Esophagus mucosa (tissue), 1 donor: ENCODE results near the gene LRP11. TPM values are rescaled to one million over a fixed set of nuclear protein-coding genes. Genes with fewer than 3 reads are reported as not detected.
"Not testable (repeated sequence)": the region's sequence is repeated elsewhere in the genome, so short reads cannot be mapped to it uniquely, and the experiment has no call there.

Source experiments
- ATAC-seq: fragments of 200-7000 bp; cut with Tn5 transposase; one replicate; pipeline ENCODE4 v1.9.1; 2020
- total RNA-seq: library from RNA; stranded (reverse); gene quantifications from one replicate; pipeline ENCODE4 v1.2.4, GENCODE V29; 2023
- donor health status: DM: yes; HTN: yes; CAD: no.

The LRP11 gene
- total RNA-seq, 1 donor from 2014 or later: 41.8 TPM

DNA sequence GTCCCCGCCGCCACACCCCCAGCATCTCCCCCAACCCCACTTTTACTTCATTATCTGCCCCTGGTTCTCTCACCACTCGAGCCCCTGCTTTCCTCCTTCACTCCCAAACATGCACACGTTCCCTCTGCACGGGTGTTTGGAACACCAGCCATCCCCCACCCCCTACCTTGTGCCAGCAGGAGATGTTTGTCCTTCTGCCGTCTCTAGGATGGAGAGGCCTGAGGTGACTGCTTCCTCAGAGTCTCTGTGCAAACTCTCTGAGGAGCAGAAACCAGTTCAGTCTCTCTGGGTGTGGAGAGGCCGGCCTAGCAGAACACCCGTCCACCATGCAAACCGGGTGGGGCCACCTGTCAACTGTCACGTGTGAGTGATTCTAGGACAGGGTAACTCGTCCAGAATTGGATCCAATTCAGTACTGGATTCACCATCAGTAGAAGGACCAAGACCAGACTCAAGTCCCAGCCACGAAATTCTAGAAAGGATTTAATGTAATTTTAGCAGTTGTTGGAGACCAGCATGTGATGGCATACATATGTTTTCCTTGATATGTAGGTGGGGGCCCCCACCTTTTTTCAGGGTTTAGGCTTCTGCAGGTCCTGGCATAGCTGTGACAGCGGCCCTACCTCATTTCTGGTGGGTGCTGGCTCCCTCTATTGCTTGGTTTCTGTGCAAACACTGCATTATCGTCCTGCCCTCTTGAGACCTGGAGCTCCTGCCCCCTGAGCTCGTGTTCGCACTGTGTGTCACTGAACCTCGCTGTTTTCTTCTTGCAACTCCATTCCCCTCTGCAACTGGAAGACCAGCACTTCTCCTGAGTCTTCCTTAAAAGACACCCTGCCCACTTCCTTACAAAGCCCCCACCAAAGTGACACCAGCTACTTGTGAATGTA lies 33.9 kb upstream of the LRP11 start, which contains the start of gene RAET1E:
RAET1E (minus strand) TSS at position 259 of the 890 bp plus-strand sequence. CDS start 7,212 bp downstream, outside the sequence.
- ATAC-seq: peak; percentile 75

DNA sequence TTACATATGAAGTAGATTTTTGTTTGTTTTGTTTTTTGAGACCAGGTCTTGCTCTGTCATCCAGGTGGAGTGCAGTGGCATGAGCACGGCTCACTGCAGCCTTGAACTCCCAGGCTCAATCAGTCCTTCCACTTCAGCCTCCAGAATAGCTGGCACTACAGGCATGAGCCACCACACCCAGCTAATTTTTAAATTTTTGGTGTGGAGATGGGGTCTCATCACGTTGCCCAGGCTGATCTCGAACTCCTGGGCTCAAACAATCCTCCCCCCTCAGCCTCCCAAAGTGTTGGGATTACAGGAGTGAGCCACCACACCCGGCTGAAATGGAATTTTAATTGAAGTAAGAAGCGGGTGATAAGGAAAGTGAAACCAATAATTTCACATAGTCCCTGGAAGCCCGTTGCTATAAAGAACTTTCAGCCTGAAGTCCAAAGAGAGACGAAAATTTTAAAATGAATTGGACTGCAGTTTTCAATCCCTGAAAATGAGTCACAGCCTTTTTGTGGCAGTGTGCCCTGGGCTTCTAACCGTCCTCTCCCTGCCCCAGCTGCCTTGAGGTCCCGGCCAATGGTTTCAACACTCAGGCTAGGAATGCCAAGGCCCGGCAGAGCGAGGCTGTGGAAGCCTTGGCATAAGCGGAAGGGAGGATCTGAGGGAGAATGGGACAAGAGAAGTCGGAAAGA lies 33.0 kb upstream of the LRP11 start:
- ATAC-seq: peak; percentile 51

DNA sequence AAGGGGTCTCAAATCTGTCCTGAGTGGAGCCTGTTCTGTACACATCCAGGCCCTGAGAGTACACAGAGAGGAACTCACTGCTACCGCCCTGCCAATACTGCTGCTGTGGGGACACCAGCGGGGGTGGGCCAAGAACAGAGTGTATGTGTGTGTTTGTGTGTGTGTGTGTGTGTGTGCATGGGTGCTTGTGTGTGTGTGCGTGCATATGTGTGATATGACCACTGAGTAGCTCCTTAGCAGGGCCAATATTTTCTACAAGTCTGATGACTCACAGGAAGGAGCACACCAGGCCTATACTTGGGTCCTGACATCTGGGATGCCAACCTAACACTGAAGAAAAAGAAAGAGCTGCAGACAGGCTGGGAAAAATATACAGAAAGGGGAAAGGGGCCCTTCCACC lies 32.3 kb upstream of the LRP11 start:
- peak; percentile 14 for ATAC-seq

DNA sequence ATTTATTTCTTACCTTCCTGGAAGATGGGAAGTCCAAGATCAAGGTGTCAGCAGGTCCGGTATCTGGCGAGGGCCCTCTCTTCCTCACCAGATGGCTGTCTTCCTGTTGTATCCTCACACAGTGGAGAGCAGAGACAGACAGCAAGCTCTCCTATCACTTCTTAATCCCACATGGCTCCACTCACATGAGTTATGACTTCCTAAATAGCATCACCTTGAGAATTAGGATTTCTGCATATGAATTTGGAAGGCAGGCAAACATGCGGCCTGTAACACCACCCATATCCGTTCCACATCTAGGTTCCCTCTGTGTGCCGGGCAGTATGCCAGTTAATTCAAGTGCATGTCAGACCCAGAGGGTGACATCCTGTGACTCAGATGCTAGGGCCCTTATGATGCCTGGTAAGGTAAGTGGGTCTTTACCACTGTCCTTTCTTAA lies 31.7 kb upstream of the LRP11 start:
- peak; percentile 43 for ATAC-seq

DNA sequence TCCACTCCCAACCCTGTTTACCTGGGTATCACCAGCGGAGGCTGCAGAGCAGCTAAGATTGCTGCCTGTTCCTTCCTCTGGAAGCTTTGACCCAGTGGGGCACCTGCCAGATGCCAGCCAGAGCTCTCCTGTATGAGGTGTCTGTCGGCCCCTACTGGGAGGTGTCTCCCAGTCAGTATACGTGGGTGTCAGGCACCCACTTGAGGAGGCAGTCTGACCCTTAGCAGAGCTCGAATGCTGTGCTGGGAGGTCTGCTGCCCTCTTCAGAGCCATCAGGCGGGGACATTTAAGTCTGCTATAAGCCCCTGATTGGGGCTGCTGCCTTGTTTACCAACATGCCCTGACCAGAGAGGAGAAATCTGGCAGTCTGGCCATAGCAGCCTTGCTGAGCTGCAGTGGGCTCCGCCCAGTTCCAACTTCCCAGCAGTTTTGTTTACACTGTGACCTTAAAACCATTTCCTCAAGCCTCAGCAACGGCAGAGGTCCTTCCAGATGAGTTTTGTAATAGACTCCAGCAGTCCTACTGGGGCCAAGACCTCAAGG lies 31.0 kb upstream of the LRP11 start:
- ATAC-seq: no peak

DNA sequence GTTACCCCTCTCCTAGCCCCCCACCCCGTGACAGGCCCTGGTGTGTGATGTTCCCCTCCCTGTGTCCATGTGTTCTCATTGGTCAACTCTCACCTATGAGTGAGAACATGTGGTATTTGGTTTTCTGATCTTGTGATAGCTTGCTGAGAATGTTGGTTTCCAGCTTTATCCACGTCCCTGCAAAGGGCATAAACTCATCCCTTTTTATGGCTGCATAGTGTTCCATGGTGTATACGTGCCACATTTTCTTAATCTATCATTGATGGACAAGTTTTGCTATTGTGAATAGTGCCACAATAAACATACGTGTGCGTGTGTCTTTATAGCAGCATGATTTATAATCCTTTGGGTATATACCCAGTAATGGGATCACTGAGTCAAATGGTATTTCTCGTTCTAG lies 27.7 kb upstream of the LRP11 start:
- ATAC-seq: not testable (repeated sequence)

DNA sequence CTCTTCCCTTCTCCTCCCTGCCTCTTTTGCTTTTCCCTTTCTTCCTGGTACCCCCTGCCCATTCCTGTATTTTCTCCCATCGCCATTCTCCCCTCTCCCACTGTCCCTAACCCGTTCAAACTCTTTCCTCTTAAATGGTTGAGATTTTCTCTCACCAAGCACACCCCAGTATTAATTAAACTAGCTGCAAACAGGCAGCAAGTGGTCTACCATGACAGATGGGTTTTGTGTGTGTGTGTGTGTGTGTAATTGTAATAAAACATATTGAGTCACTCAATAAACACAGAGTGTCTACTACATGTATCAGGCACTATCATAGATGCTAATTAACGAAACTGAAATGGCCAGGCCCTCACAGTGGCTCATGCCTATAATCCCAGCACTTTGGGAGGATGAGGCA lies 27.1 kb upstream of the LRP11 start:
- ATAC-seq: peak; percentile 41

DNA sequence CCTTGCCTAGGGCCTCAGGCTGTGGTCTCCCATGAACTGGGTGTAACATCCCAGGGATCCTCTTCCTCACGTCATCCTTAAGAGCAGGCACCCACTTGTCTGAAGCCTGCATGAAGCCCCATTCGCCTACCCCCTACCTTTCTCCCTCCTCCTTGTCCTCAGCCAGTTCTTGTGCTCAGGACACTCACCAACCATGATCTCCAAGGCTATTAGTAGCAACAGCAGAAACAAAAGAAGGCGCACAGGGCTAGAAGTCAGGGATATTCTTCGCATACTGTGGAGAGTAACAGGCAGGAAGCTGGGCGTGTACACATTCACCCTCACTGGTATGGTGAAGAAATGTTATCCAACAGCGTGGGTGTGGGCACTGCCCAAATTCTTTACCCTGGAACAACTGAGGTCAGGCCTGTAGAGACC lies 26.5 kb upstream of the LRP11 start:
- ATAC-seq: peak; percentile 66

DNA sequence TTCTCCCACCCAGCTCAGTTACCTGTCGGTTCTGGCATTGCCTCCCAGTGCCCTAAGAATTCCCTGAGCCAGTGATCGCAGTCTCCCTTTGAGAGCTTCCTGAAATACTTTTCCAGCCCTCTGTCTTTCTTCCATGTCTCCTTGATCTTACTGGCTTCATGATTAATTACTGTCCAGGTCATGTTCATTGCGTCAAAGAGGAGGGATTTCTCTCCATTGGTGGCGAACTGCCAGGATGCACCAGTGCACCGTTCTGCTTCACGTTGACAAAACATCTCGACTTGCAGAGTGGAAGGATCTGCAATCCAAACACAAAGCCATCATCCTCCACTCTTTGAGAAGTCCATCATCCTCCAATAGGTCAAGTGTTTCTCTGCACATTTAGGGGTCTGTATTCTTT lies 25.2 kb upstream of the LRP11 start:
- no peak for ATAC-seq

DNA sequence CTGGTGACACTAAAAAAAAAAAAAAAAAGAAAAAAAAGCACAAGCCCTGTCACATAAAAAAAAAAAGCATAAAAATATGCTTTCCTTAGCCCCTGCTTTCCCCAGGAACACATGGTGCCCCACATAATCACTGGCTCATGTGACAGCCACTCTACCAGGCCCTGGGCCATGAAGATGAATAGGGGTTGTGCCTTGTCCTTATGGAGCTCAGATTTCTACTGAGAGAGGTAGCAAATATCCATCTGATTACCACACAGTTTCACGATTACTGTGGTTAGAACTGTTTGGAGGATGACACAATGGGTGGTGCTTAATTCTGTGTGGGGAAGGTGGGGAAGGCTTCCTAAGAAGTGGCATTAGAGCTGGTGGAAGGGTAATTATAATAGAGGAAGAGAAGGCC lies 24.5 kb upstream of the LRP11 start:
- ATAC-seq: peak; percentile 15

DNA sequence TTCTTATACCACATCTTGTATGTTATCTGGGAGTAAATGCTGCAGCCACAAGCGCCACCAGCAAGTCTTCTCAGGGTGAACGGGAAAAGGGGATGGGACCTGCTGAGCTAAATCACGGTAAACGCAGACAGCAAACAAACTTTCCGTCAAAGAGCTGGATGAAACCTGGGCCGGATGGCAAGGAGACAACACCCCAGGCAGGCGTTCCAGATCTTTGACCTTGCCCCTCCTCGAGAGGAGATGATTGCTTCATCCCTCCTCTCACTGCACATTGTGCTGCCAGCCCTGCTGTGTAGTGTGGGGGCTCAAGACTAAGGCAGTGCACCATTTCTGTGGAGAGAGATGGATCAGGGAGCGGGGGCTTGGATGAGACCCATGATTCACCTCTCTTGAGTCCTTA lies 23.9 kb upstream of the LRP11 start:
- peak; percentile 55 for ATAC-seq

DNA sequence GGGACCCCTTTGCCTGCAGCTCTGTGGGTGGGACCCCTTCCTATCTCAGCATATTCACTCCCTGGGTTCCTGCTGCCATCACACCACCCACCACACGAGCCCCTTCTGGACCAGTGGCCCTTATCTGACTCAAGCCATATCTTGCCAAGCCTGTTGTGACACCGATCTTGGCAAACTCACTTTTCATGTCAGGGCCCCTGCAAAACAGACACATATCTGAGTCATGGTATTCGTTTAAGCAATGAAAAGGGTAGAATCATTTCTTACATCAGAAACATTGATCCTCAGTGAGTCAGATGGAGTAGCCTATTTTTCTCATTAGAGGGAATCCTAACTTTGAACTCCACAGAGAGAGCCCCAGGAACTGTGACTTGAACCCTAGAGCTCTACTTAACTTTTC lies 23.2 kb upstream of the LRP11 start:
- peak; percentile 70 for ATAC-seq

DNA sequence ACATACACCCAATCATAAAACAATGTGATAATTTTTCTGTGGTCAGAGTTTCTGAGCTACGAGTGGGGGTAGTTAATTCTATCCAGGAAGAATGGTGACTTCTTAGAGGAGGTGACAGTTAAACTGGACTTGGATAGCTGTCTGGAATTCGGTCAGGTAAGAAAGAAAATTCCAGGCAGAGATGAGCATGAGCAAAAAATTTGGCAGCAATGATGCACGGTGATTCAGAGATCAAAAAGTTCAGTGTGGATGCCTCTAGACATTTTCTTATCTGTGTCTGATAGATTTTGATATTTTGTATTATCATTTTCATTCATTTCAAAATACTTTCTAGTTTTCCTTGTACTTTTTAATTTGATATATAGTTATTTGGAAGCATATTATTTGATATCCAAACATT lies 21.7 kb upstream of the LRP11 start:
- no peak for ATAC-seq

DNA sequence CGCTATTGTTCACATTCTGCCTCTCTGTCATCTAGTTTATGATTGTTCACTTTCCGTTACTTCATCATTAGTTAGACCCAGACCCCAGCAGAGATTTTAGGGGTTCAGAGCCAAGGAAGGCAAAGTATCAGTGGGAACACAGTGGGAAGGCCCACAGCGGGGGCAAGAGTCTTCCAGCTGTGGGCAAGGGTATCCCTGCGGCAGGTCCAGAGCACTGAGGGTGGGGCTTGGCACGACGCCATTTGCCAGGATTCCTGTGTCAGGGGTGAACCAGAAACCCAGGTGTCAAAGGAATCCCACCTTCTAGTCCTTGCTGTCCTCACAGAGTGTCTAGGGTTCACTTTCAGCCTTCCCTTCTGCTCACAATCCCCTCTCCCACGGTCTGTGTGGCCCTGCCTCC lies 20.5 kb upstream of the LRP11 start:
- no peak for ATAC-seq

DNA sequence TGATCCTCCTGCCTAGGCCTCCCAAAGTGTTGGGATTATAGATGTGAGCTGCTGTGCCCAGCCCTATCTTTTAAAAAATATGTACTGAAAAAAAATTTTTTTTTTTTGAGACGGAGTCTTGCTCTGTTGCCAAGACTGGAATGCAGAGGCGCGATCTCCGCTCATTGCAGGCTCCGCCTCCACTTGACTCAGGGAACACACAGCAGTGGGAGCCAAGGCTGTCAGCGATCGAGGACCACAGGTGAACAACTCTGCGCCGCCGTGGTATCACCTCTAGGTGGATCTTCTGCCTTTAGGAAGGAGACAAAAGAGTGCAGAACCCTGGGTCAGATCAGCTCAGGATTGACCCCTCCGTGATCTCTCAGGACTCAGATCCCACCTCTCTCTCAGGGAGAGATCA lies 20.1 kb upstream of the LRP11 start:
- peak; percentile 50 for ATAC-seq

DNA sequence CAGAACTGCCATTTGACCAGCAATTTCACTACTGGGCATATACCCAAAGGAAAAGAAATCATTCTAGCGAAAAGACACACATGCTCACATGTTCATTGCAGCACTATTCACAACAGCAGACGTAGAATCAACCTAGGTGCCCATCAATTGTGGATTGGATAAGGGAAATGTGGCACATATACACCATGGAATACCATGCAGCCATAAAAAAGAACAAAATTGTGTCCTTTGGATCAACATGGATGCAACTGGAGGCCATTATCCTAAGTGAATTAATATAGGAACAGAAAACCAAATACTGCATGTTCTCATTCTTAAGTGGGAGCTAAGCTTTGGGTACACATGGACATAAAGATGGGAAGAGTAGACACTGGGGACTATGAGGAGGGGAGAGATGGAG lies 17.7 kb upstream of the LRP11 start:
- no peak for ATAC-seq

DNA sequence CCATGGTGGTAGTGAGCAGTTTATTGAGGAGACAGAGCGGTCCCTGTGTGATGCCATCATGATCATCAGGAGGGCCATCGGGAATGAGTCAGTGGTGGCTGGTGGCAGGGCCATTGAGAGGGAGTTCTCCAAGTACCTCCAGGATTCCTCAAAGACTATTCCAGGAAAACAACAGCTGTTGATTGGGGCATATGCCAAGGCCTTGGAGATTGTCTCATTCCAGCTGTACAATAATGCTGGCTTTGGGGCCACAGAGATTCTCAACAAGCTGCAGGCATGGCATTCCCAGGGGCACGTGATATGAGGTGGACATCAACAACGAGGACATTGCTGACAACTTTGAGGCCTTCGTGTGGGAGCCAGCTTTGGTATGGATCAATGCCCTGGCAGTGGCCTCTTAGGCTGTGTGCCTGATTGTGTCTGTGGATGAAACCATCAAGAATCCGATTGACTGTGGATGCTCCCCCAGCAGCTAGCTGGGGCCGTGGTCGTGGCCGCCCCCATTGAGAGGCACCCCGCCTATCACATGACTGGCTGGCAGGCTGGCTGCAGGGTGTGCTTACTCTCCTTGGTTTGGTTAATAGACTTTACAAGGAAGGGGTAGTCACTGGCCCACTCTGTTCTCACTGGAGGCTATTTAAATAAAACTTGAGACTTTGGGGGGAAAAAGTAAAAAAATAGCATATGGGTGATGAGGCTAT lies 17.1 kb upstream of the LRP11 start:
- no peak for ATAC-seq

DNA sequence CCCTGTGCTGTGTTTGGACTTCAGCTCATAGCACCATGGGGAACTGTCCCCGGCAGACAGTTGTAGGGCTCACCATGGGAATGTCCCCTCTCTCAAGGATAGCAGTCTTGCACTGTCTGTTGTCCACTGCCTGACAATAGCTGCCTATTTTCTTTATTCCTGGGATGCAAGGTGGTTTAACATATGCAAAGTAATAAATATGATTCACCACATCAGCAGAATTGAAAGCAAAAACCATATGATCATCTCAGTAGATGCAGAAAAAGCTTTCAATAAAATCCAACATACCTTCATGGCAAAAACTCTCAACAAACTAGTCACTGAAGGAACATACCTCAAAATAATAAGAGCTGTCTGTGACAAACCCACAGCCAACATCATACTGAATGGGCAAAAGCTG lies 13.5 kb upstream of the LRP11 start:
- ATAC-seq: no peak

DNA sequence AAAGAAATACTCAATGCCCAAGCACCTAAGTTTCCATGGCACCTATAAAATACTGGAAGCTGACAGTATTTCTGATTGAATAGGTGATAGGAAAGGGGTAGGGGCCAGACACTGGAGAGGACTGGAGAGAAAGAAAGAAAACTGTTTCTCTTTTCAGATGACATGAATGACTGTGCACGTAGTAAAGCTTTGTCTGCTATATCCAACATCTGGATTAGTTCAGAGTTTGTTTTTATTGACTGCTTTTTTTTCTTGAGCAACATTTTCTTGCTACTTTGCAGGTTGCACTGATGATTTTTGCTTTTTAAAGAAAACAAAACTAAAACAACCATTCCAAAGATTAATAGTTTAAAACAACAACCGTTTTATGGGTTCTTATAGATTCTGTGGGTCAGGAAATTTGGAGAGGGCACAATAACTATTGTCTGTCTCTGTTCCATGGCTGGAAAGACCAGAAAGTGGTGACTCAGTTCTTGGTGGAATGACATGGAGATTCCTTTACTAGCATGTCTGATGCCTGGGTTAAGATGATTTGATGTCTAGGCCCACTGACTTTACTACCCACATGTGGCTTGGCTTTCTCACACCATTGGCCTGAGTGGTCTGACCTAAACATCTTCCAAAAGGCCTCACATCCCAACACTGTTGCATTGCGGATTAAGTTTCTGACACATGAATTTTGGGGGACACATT lies 12.2 kb upstream of the LRP11 start:
- ATAC-seq: peak; percentile 36

DNA sequence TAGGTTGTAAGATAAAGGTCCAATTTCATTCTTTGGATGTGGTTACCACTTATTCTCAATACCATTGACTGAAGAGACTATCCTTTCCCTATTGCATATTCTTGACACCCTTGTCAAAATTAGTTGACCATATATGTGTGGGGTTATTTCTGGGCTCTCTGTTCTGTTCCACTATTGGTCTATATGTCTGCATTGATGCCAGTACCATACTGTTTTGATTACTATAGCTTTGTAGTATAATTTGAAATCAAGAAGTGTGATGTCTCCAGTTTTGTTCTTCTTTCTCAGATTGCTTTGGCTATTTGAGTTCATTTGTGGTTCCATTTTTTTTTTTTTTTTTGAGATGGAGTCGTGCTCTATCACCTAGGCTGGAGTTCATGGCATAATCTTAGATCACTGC lies 8.1 kb upstream of the LRP11 start:
- ATAC-seq: no peak

DNA sequence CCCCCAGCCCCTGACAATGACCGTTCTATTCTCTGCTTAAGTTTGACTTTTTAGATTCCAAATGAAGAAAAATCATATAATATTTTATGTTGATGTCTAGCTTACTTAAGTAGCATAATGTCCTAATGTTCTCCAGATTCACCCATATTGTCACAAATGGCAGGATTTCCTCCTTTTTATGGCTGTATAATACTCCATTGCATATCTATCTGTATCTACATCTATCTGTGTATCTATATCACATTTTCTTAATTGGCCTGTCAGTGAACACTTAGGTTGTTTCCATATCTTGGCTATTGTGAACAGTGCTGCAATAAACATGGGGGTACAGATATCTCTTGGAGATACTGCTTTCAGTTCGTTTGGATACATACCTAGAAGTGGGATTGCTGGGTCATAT lies 7.0 kb upstream of the LRP11 start:
- no peak for ATAC-seq

DNA sequence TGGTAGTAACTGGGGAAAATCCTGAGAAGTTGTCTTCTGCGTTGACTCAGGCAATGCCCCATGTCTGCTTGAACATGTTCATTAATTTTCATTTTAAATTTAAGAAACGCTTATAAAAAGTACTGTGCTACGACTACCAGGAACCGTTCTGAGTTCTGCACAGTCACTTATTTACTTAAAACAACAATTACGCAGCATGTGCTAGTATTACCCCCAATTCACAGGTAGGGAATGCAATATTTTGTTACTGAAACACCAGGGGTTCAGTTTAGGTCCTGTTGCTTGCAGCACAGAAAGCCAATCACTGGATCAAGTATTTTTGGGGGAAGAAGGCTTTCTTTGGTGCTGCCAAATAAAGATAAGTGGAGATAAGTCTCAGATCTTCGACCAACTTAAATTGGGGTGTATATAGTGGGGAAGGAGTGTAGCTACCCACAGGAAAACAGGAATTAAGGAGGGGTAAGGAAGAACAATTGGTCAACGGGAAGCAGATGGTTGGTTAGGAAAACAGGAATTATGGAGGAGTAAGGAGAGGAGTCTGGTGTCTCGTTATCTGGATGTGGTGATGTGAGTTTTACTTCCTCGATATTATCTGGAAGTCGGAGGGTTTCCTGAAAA lies 5.2 kb upstream of the LRP11 start:
- ATAC-seq: no peak
